ENCODE data around the gene ST6GALNAC3.

DNA sequence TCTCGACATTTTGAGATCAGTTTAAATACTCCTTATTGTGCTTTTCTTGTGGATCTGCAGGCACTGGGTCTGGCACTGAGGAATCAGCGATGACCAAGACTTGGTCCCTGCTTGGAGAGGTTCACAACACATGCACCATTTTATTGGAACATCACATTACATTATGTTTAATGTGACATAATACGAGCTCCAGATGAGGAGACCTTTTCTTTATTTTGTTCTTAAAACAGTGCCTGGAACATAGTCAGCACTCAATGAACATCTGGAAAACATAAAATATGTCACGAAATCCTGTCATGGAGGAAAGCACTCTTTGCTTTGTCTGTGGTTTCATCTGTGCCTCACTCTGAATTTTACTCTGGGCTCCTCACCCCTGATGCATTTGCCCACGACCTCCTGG is 110.7 kb downstream of the ST6GALNAC3 start:
- TF ChIP-seq GLI2 (tag by site-specific recombination; IDR thresholded peaks at IDR 0.05; ENCODE audit: borderline replicate concordance, low read depth), result no peak
- TF ChIP-seq CTCF (tag by site-specific recombination; IDR thresholded peaks at IDR 0.05), result no peak
- no peak for TF ChIP-seq SP2 (tag by site-specific recombination; IDR thresholded peaks at IDR 0.05)
- TF ChIP-seq BCL11B (tag by site-specific recombination; IDR thresholded peaks at IDR 0.05; ENCODE audit: low read depth), result no peak
- TF ChIP-seq, protein P1, sequence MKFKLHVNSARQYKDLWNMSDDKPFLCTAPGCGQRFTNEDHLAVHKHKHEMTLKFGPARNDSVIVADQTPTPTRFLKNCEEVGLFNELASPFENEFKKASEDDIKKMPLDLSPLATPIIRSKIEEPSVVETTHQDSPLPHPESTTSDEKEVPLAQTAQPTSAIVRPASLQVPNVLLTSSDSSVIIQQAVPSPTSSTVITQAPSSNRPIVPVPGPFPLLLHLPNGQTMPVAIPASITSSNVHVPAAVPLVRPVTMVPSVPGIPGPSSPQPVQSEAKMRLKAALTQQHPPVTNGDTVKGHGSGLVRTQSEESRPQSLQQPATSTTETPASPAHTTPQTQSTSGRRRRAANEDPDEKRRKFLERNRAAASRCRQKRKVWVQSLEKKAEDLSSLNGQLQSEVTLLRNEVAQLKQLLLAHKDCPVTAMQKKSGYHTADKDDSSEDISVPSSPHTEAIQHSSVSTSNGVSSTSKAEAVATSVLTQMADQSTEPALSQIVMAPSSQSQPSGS (tag by site-specific recombination; IDR thresholded peaks at IDR 0.05; ENCODE audit: low read depth), result no peak
- no peak for TF ChIP-seq ZNF350 (tag by site-specific recombination; IDR thresholded peaks at IDR 0.05)
- TF ChIP-seq ZNF701 (tag by site-specific recombination; IDR thresholded peaks at IDR 0.05), result no peak
- no peak for TF ChIP-seq ZNF449 (tag by site-specific recombination; IDR thresholded peaks at IDR 0.05)
- no peak for TF ChIP-seq ZBTB8A (tag by site-specific recombination; IDR thresholded peaks at IDR 0.05)
- no peak for TF ChIP-seq PRDM1 (tag by site-specific recombination; IDR thresholded peaks at IDR 0.05)
- no peak for TF ChIP-seq YY1 (tag by site-specific recombination; IDR thresholded peaks at IDR 0.05)
- TF ChIP-seq, protein P2, sequence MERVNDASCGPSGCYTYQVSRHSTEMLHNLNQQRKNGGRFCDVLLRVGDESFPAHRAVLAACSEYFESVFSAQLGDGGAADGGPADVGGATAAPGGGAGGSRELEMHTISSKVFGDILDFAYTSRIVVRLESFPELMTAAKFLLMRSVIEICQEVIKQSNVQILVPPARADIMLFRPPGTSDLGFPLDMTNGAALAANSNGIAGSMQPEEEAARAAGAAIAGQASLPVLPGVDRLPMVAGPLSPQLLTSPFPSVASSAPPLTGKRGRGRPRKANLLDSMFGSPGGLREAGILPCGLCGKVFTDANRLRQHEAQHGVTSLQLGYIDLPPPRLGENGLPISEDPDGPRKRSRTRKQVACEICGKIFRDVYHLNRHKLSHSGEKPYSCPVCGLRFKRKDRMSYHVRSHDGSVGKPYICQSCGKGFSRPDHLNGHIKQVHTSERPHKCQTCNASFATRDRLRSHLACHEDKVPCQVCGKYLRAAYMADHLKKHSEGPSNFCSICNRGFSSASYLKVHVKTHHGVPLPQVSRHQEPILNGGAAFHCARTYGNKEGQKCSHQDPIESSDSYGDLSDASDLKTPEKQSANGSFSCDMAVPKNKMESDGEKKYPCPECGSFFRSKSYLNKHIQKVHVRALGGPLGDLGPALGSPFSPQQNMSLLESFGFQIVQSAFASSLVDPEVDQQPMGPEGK (tag by site-specific recombination; IDR thresholded peaks at IDR 0.05), result no peak

All from HEK293 (cell line).